ENCODE data around the gene DIS3L2. TPM values are rescaled to one million over a fixed set of nuclear protein-coding genes. Genes with fewer than 3 reads are reported as not detected.

DIS3L2 gene
- total and polyA plus RNA-seq, 7 donors: 10.7 to 20.8 (median 16.0) TPM

GRCh38 chr2:232129483-232129882 lies 168.0 kb downstream of the DIS3L2 start:
- Histone ChIP-seq H3K4me1 (no peaks in the 10 kb centered on the region), H3K9me3 (no peaks in the 10 kb centered on the region), H3K27me3 (ENCODE audit: insufficient read depth in 3 of 3, low read length in 2 of 3) (no peaks in the 10 kb centered on the region), H3K36me3 (ENCODE audit: insufficient read depth in 1 of 2, low read depth in 1 of 2) (peaks cover 3 to 32% of the 10 kb centered on the region in 2 donors), H3K4me3 (no peak overlapping the region), H3K27ac (no peak overlapping the region)
- ATAC-seq (no peak), DNase-seq (no peak)
- 69 to 78% (median 75%) methylated on average over 4 of the region's 4 CpGs for WGBS, 3 donors
- intact Hi-C loops (cut with DNase I): no loop called here
- TF ChIP-seq CTCF (IDR thresholded peaks at IDR 0.05): no peak

- DNase-seq (no peak), ATAC-seq (no peak)
- Histone ChIP-seq H3K36me3 (ENCODE audit: insufficient read depth in 1 of 2, low read depth in 1 of 2) (peaks cover 3 to 38% of the 10 kb centered on the region in 2 donors), H3K27me3 (ENCODE audit: insufficient read depth in 3 of 3, low read length in 2 of 3) (no peaks in the 10 kb centered on the region), H3K4me3 (no peak overlapping the region), H3K9me3 (no peaks in the 10 kb centered on the region), H3K4me1 (peaks cover under 1% of the 10 kb centered on the region), H3K27ac (no peak overlapping the region)
- 96 to 99% (median 97%) methylated on average over 3 of the region's 3 CpGs for WGBS, 3 donors
- intact Hi-C loops (cut with DNase I): no loop called here
- TF ChIP-seq CTCF (IDR thresholded peaks at IDR 0.05): no peak
These were observed 170.7 kb downstream of the DIS3L2 start for GRCh38 chr2:232132181-232132580.

GRCh38 chr2:232133078-232133477 lies 171.6 kb downstream of the DIS3L2 start:
- no peak for DNase-seq
- no peak for ATAC-seq
- intact Hi-C loops (cut with DNase I): no loop called here
- Histone ChIP-seq H3K27me3 (ENCODE audit: insufficient read depth in 3 of 3, low read length in 2 of 3) (no peaks in the 10 kb centered on the region), H3K4me1 (peaks cover 5% of the 10 kb centered on the region), H3K27ac (no peak overlapping the region), H3K9me3 (no peaks in the 10 kb centered on the region), H3K36me3 (ENCODE audit: insufficient read depth in 1 of 2, low read depth in 1 of 2) (peaks cover 3 to 35% of the 10 kb centered on the region in 2 donors), H3K4me3 (no peak overlapping the region)
- 90 to 100% (median 100%) methylated on average over 1 of the region's 1 CpG for WGBS, 3 donors
- no peak for TF ChIP-seq CTCF (IDR thresholded peaks at IDR 0.05)

- intact Hi-C loops (cut with DNase I): loop anchor here in 1 of 2 donors (5.0 kb wide), 1 partner anchor 192 kb away; no protein-coding TSS in a partner anchor
- ATAC-seq (no peak), DNase-seq (no peak)
- Histone ChIP-seq H3K27me3 (ENCODE audit: insufficient read depth in 3 of 3, low read length in 2 of 3) (no peaks in the 10 kb centered on the region), H3K36me3 (ENCODE audit: insufficient read depth in 1 of 2, low read depth in 1 of 2) (peaks cover 6 to 35% of the 10 kb centered on the region in 2 donors), H3K4me3 (no peak overlapping the region), H3K9me3 (no peaks in the 10 kb centered on the region), H3K27ac (no peak overlapping the region), H3K4me1 (peaks cover 5% of the 10 kb centered on the region)
- no peak for TF ChIP-seq CTCF (IDR thresholded peaks at IDR 0.05)
- WGBS, 3 donors: 95 to 97% (median 96%) methylated on average over 4 of the region's 4 CpGs
These were observed 173.4 kb downstream of the DIS3L2 start for GRCh38 chr2:232134939-232135338.
